T-cell (primary cell): ENCODE results near the gene PPP1R15A. TPM values are rescaled to one million over a fixed set of nuclear protein-coding genes. Genes with fewer than 3 reads are reported as not detected.
A peak's percentile ranks its signal among the peaks of the same experiment; 100 is the strongest.
"Not testable (repeated sequence)": the region's sequence is repeated elsewhere in the genome, so short reads cannot be mapped to it uniquely, and the experiment has no call there.

ENCODE experiments used
- ATAC-seq, 4 experiments: fragments of 200-7000 bp in 3 of 4; fragments of 150-1000 bp in 1 of 4; cut with Tn5 transposase; replicated peaks in 1 of 4; 1 replicate in 3 of 4; 2 replicates in 1 of 4; pipeline ENCODE4 v1.10.0; 2021; ENCODE audit warnings: moderate library complexity in 3 of 4, mild to moderate bottlenecking in 2 of 4, moderate number of reproducible peaks in 1 of 4
- CTCF ChIA-PET, 2 donors: fragments of 300-600 bp; sonication (Branson Sonifier 250); formaldehyde crosslinking; loops; one replicate each; lab custom pipeline; 2022; ENCODE audit warnings: antibody characterized with exemption in 2 of 2; lab: Charles Lee
- POLR2A ChIA-PET, 2 donors: fragments of 300-600 bp; sonication (Branson Sonifier 250); formaldehyde crosslinking; loops; one replicate each; lab custom pipeline; 2022; ENCODE audit warnings: antibody characterized with exemption in 2 of 2; lab: Charles Lee
- DNase-seq, 35 experiments: peaks; one replicate each; pipeline versions ENCODE4 v3.0.0 to v3.0.0-alpha.2; 2013 to 2023
- H3K27ac ChIP-seq: one replicate; pipeline ENCODE4 v1.5.1; 2013; ENCODE audit warnings: low read length
- H3K27me3 ChIP-seq, 2 experiments: replicated peaks in 1 of 2; 1 replicate in 1 of 2; 2 replicates in 1 of 2; pipeline versions ENCODE4 v1.6.1 to v1.7.0; 2013; ENCODE audit warnings: low read length in 1 of 2, mixed read lengths in 1 of 2; ENCODE audit not compliant: control insufficient read depth in 2 of 2, insufficient read depth in 2 of 2; ENCODE audit errors: extremely low read depth in 1 of 2
- H3K36me3 ChIP-seq, 2 donors: 1 replicate in 1 of 2; 2 replicates in 1 of 2; pipeline versions ENCODE4 v1.6.1 to v1.7.0; 2013; ENCODE audit warnings: low read length in 1 of 2; ENCODE audit not compliant: control insufficient read depth in 2 of 2, insufficient read depth in 1 of 2; ENCODE audit errors: extremely low read depth in 1 of 2
- H3K4me1 ChIP-seq, 2 experiments: 1 replicate in 1 of 2; 2 replicates in 1 of 2; pipeline versions ENCODE4 v1.6.1 to v1.7.0; 2013; ENCODE audit warnings: low read length in 2 of 2, mixed read lengths in 1 of 2; ENCODE audit not compliant: insufficient read depth in 2 of 2, control insufficient read depth in 1 of 2; ENCODE audit errors: extremely low read depth in 1 of 2
- H3K4me3 ChIP-seq, 2 donors: 1 replicate in 1 of 2; 2 replicates in 1 of 2; pipeline versions ENCODE4 v1.5.1 to v1.7.0; 2013; ENCODE audit warnings: mild to moderate bottlenecking in 2 of 2, low read length in 1 of 2, moderate library complexity in 1 of 2; ENCODE audit not compliant: control insufficient read depth in 1 of 2; ENCODE audit errors: extremely low read depth in 1 of 2
- H3K9me3 ChIP-seq: 2 replicates; pipeline ENCODE4 v1.7.0; 2013
- H3K27ac Mint-ChIP-seq, 2 donors: one replicate each; pipeline ENCODE4 v1.8.0; 2020 to 2021; ENCODE audit warnings: mild to moderate bottlenecking in 2 of 2, mixed read lengths in 2 of 2
- H3K27me3 Mint-ChIP-seq, 2 donors: one replicate each; pipeline ENCODE4 v1.8.0; 2021 to 2022; ENCODE audit warnings: mixed read lengths in 2 of 2
- H3K36me3 Mint-ChIP-seq: one replicate; pipeline ENCODE4 v1.8.0; 2021; ENCODE audit warnings: mixed read lengths
- H3K4me1 Mint-ChIP-seq, 3 donors: one replicate each; pipeline ENCODE4 v1.8.0; 2020 to 2022; ENCODE audit warnings: mixed read lengths in 3 of 3, mild to moderate bottlenecking in 1 of 3
- H3K4me3 Mint-ChIP-seq, 3 donors: one replicate each; pipeline ENCODE4 v1.8.0; 2020 to 2022; ENCODE audit warnings: mild to moderate bottlenecking in 3 of 3, mixed read lengths in 3 of 3, moderate library complexity in 3 of 3
- H3K9me3 Mint-ChIP-seq, 3 donors: one replicate each; pipeline ENCODE4 v1.8.0; 2020 to 2022; ENCODE audit warnings: mixed read lengths in 3 of 3
- WGBS: methylation state at CpG from one replicate; pipeline ENCODE4 v1.1.5; 2013; ENCODE audit warnings: missing lambda C conversion rate; ENCODE audit not compliant: insufficient coverage; 5-methylcytosine and 5-hydroxymethylcytosine counted together
- total RNA-seq, 35 experiments: library from RNA in 6 of 35; stranded (reverse) in 6 of 35; fragments of 120-200 nt in 1 of 35; gene quantifications; one replicate each; pipeline versions ENCODE4 v1.2.1 to v1.2.4 and lab custom pipeline; 2013 to 2026

Gene PPP1R15A
- total RNA-seq, 5 donors from 2014 or later (not counting 1 experiment from before 2014, with no cell fraction given), result 74.4 to 713 (median 93.6) TPM

DNA sequence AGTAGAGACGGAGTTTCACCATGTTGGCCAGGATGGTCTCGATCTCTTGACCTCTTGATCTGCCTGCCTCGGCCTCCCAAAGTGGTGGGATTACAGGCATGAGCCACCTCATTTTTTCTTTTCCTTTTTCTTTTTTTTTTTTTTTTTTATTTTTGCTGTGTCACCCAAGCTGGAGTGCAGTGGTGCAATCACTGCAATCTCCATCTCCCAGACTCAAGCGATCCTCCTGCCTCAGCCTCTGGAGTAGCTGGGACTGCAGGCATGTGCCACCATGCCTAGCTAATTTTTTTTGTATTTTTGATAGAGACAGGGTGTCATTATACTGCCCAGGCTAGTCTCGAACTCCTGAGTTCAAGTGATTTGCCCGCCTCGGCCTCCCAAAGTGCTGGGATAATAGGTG, 30.1 kb downstream of the PPP1R15A start:
- H3K9me3 ChIP-seq, H3K27me3 Mint-ChIP-seq, H3K27me3 ChIP-seq, POLR2A ChIA-PET, DNase-seq, ATAC-seq, H3K27ac ChIP-seq, H3K9me3 Mint-ChIP-seq, H3K4me3 ChIP-seq: not testable (repeated sequence)
- WGBS, result 100% methylated on average over 3 of the region's 7 CpGs
- Histone ChIP-seq H3K4me1 (peaks cover 2 to 33% of the 10 kb centered on the region in 2 experiments), H3K36me3 (peaks cover 3 to 24% of the 10 kb centered on the region in 2 donors)
- CTCF ChIA-PET, result interaction anchor here in 1 of 2 donors (3.0 kb wide), 1 partner anchor 69 kb away, joined by 23 read pairs; no protein-coding TSS in a partner anchor
- Mint-ChIP-seq H3K36me3 (peaks cover 23% of the 10 kb centered on the region), H3K27ac (peak overlapping the region in 1 of 2 donors; percentile 34), H3K4me1 (peaks cover 24 to 35% (median 28%) of the 10 kb centered on the region in 3 donors), H3K4me3 (peak overlapping the region in 1 of 3 donors; percentile 45)

DNA sequence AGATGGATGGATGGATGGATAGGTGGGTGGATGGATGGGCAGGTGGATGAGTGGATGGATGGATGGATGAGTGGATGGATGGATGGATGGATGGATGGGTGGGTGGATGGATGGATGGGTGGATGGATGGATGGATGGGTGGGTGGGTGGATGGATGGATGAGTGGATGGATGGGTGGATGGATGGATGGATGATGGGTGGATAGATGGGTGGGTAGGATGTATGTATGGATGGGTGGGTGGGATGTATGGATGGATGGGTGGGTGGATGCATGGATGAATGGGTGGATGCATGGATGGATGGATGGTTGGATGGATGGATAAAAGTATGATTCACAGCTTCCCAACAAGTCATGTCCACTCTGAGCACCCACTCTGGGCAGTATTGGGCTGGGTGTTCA, 31.6 kb downstream of the PPP1R15A start:
- CTCF ChIA-PET, ATAC-seq, H3K27ac ChIP-seq, POLR2A ChIA-PET, H3K9me3 Mint-ChIP-seq, H3K4me3 Mint-ChIP-seq, H3K27ac Mint-ChIP-seq, H3K27me3 Mint-ChIP-seq, DNase-seq, H3K9me3 ChIP-seq, H3K4me3 ChIP-seq, H3K27me3 ChIP-seq: not testable (repeated sequence)
- Mint-ChIP-seq H3K36me3 (peaks cover 28% of the 10 kb centered on the region), H3K4me1 (peaks cover 24 to 35% (median 28%) of the 10 kb centered on the region in 3 donors)
- Histone ChIP-seq H3K4me1 (peaks cover 2 to 33% of the 10 kb centered on the region in 2 experiments), H3K36me3 (peaks cover 3 to 32% of the 10 kb centered on the region in 2 donors)

DNA sequence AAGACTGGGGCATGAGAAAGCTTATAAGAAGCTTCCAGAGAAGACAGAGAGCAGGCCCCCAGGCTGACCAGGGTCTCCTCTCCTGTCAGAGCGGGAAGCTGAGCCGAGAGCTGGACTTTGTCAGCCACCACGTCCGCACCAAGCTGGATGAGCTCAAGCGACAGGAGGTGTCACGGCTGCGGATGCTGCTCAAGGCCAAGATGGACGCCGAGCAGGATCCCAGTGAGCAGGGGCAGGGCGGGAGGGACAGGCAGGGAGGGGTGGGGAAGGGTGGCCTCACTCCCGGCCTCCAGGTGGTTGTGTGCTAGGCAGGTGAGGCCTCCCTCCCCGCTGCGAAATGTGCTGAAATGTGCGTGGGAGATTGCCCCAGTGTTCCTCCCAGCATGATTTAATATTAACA, 33.4 kb downstream of the PPP1R15A start:
- Mint-ChIP-seq H3K27me3 (no peaks in the 10 kb centered on the region), H3K36me3 (peaks cover 30% of the 10 kb centered on the region), H3K27ac (no peak overlapping the region), H3K4me1 (peaks cover 15 to 21% (median 18%) of the 10 kb centered on the region in 3 donors), H3K4me3 (no peak overlapping the region), H3K9me3 (no peaks in the 10 kb centered on the region)
- POLR2A ChIA-PET, result no interaction called here
- Histone ChIP-seq H3K9me3 (no peaks in the 10 kb centered on the region), H3K4me1 (peaks cover 2 to 22% of the 10 kb centered on the region in 2 experiments), H3K27me3 (no peaks in the 10 kb centered on the region), H3K27ac (no peak overlapping the region), H3K36me3 (peaks cover 3 to 45% of the 10 kb centered on the region in 2 donors), H3K4me3 (no peak overlapping the region)
- CTCF ChIA-PET, result interaction anchor here (0.5 to 0.6 kb wide), 2 partner anchors 9 to 98 kb away, joined by 4 to 7 read pairs; no protein-coding TSS in a partner anchor
- no peak for ATAC-seq
- DNase-seq, result no peak
- WGBS, result 96% methylated on average over 4 of the region's 14 CpGs

DNA sequence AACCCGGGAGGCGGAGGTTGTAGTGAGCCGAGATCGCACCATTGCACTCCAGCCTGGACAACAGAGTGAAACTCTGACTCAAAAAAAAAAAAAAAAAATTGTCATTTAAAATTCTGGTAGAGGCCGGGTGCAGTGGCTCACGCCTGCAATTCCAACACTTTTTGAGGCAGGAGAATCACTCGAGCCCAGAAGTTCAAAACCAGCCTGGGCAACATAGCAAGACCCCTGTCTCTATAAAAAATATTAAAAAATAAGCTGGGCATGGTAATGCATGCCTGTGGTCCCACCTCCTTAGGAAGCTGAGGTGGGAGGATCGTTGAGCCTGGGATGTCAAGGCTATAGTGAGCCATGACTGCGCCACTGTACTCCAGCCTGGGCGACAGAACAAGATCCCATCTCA, 34.1 kb downstream of the PPP1R15A start:
- no peak overlapping the region for H3K27ac Mint-ChIP-seq
- ATAC-seq (no peak), DNase-seq (no peak)
- H3K36me3 Mint-ChIP-seq, result peaks cover 35% of the 10 kb centered on the region
- Histone ChIP-seq H3K36me3 (peaks cover 3 to 52% of the 10 kb centered on the region in 2 donors), H3K4me1 (peaks cover 0 to 15% of the 10 kb centered on the region in 2 experiments), H3K27ac (no peak overlapping the region), H3K27me3 (no peaks in the 10 kb centered on the region), H3K9me3 (no peaks in the 10 kb centered on the region), H3K4me3 (no peak overlapping the region)
- 100% methylated on average over 3 of the region's 10 CpGs for WGBS
- CTCF ChIA-PET, result interaction anchor here (0.5 to 0.7 kb wide), 3 partner anchors 190 to 1609 kb away, joined by 3 to 7 read pairs (median 3); no protein-coding TSS in a partner anchor
- H3K4me3 Mint-ChIP-seq, result no peak overlapping the region
- POLR2A ChIA-PET, result interaction anchor here in 1 of 2 donors (0.6 kb wide), 1 partner anchor 99 kb away, joined by 5 read pairs; no protein-coding TSS in a partner anchor
- peaks cover 9 to 14% (median 11%) of the 10 kb centered on the region in 3 donors for H3K4me1 Mint-ChIP-seq
- H3K9me3 Mint-ChIP-seq, result no peaks in the 10 kb centered on the region
- H3K27me3 Mint-ChIP-seq, result no peaks in the 10 kb centered on the region

DNA sequence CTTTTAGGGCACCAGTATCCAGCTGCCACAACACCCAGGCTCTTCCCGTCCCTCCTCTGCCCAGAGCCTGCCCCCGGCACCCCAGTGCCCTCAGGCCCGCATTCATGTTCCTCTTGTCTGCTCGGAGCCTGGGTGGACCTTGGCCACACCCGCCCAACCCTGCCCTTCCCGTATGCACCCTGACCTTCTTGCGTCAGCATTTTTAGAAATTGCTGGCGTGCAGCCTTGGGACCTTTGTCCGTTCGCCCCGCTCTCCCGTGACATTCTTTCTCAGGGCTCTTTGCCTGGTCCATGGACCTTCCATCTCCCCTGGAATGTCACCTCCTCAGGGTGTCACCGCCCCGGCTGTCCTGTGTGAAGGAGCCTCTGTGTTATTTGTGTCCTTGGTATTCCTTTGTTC, 35.5 kb downstream of the PPP1R15A start:
- H3K27me3 ChIP-seq, result no peaks in the 10 kb centered on the region
- peaks cover 0 to 5% of the 10 kb centered on the region in 2 experiments for H3K4me1 ChIP-seq
- ChIA-PET POLR2A (interaction anchor here in 1 of 2 donors (0.7 kb wide), 1 partner anchor 92 kb away, joined by 12 read pairs; no protein-coding TSS in a partner anchor), CTCF (no interaction called here)
- H3K27ac Mint-ChIP-seq, result no peak overlapping the region
- H3K4me3 ChIP-seq, result no peak overlapping the region
- no peak overlapping the region for H3K27ac ChIP-seq
- ATAC-seq (no peak), DNase-seq (peak in 1 of 35 experiments; percentile 3)
- H3K9me3 Mint-ChIP-seq, result no peaks in the 10 kb centered on the region
- H3K27me3 Mint-ChIP-seq, result no peaks in the 10 kb centered on the region
- peaks cover 3 to 63% of the 10 kb centered on the region in 2 donors for H3K36me3 ChIP-seq
- H3K4me3 Mint-ChIP-seq, result no peak overlapping the region
- peaks cover 35% of the 10 kb centered on the region for H3K36me3 Mint-ChIP-seq
- peaks cover 0 to 1% (median under 1%) of the 10 kb centered on the region in 3 donors for H3K4me1 Mint-ChIP-seq
- WGBS, result 94% methylated on average over 12 of the region's 14 CpGs
- H3K9me3 ChIP-seq, result no peaks in the 10 kb centered on the region

DNA sequence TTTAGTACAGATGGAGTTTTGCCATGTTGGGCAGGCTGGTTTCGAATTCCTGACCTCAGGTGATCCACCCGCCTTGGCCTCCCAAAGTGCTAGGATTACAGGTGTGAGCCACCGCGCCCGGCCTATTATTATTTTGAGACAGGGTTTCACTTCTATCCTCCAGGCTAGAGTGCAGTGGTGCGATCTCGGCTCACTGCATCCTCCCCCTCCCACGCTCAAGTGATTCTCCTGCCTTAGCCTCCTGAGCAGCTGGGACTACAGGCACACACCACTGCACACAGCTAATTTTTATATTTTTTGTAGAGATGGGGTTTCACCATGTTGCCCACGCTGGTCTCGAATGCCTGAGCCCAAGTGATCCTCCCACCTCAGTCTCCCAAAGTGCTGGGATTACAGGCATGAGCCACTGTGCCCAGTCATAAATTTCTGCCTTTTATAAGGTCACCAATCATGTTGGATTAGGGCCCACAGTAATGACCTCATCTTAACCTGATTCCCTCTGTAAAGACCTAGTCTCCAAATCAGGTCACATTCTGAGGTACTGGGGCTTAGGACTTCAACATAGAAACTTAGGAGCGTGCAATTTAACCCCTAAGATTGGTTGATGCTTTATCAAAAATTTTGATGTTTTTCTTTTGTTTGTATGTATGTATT, 37.3 kb downstream of the PPP1R15A start:
- DNase-seq, POLR2A ChIA-PET, H3K27ac ChIP-seq, H3K27ac Mint-ChIP-seq, H3K9me3 ChIP-seq, H3K9me3 Mint-ChIP-seq, H3K27me3 ChIP-seq, H3K4me3 Mint-ChIP-seq, H3K4me1 ChIP-seq, H3K27me3 Mint-ChIP-seq, H3K4me1 Mint-ChIP-seq, ATAC-seq, CTCF ChIA-PET, H3K4me3 ChIP-seq: not testable (repeated sequence)
- peaks cover 9 to 79% of the 10 kb centered on the region in 2 donors for H3K36me3 ChIP-seq
- peaks cover 46% of the 10 kb centered on the region for H3K36me3 Mint-ChIP-seq
- WGBS, result no CpG with 5 or more reads among the region's 11 CpGs
